ENCODE measurements around the gene HOXD10. TPM values are rescaled to one million over a fixed set of nuclear protein-coding genes. Genes with fewer than 3 reads are reported as not detected.

Gene HOXD10
- polyA plus RNA-seq, 12 donors: 0.33 to 21.6 (median 3.4) TPM; not detected in 3

DNA sequence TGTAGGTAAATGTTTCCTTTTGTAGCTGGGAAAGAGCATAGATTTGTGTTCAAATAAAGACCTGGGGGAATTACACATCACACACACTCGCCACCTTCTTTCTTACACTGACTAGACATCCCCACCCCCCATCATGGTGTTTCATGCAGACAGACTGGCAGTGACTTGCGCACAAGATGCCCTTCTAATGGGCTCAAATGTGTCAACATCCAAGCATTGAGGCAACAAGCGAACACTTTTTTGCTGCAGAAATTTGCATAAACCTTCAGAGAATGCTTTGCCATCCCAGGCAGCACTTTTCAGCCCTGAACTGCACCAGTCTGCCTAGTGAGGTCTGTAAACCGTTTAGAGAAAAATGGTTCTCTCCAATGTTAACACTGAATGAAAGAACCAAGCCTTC is 17.5 kb downstream of the HOXD10 start:
- no peak for DNase-seq

DNA sequence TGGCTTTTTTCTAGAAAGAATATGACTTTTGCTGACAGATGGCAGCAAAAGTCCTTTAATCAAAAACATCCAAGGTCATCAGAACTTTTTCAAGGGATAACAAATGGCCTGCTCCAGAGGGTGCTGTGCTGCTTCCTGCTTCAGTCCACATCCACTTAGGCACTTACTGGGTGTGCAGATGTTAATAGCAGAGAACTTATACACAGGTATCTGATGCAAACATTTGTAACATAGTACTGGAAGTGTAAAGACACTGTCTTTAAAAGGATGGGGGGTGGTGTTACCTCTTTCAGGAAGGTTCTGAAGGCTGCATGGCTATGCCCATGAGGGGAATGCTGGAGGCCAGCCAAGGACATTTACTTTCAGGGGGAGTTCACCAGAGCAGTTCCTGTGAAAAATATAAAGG is 18.5 kb downstream of the HOXD10 start:
- no peak for DNase-seq

DNA sequence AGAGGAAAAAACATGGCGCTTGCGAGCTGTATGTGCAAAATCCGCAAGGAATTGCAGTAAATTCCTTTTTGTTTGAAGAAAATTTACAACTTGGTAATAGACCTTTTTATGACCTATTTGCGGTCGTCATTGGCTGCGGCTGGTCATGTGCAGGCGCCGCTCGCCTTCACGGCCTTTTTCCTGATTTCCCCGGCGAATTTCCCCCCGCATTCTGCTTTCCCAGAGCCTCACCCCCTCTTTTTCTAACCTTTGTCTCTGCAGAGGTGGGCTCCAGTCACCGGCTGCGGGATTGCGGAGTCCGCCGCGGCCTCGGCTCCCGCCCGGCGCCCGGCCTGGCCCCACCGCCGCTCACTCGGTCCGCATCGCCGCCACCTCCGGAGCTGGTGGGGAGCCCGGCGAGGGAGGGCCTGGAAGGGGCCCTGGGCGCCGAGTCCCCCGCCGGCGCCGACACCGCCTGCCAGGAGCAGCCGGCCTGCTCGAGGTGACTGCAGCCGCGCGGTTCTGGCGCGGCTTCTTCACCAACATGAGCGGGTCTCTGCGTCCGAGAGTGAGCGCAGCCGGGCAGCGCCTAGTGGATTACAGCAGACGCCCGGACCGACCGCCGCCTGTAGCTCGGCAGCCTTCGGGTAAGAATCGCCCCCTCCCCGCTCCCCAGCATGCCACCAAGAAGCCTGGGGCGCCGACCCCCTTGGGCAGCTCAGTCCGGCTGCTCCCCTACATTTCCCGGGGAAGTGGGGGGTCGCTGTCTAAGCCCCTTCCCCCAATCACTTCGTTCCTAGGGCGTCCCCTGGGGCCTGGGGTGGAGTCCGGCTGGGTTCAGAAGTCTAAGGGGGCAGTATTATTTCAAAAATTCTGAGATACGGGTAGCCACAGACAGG is 20.0 kb downstream of the HOXD10 start:
- DNase-seq: peak; percentile 77

DNA sequence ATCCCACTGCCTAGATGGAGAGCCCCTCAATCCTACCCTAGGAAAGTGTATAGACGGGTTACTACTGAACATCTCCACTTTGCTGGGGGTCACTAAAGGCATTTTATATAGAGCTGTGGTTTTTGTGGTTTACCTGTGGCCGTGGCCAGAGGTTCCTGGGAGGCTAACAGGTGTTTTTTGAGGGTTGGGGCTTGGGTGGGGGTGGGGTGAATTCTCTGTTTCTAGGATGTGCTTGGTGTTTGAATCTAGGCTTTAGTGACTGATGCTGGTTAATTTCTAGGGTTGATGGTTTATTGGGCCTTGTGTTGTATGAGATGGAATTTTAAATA is 20.6 kb downstream of the HOXD10 start:
- DNase-seq: no peak

DNA sequence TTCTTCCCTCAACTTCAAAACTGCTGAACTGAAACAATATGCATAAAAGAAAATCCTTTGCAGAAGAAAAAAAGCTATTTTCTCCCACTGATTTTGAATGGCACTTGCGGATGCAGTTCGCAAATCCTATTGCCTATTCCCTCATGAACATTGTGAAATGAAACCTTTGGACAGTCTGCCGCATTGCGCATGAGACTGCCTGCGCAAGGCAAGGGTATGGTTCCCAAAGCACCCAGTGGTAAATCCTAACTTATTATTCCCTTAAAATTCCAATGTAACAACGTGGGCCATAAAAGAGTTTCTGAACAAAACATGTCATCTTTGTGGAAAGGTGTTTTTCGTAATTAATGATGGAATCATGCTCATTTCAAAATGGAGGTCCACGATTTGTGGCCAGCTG is 21.3 kb downstream of the HOXD10 start:
- no peak for DNase-seq

DNA sequence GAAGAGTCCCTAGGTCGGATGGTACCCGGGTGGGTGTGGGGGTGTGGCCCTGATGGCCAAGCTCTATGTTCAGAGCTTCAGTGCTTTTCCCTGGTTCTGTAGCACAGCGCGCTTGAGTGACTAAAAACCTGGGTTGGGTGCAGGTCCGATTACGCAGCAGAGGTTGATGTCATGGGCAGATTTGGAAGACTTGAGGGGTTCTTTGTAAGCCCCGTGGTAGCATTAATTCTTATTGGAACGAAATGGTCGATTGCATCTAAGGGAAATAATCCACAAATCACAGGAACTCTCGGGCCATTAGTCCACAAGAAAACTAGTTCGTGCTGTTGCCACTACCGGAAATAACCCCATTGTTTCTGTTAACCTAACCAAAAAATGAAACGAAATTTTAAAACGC is 21.9 kb downstream of the HOXD10 start:
- DNase-seq: no peak

DNA sequence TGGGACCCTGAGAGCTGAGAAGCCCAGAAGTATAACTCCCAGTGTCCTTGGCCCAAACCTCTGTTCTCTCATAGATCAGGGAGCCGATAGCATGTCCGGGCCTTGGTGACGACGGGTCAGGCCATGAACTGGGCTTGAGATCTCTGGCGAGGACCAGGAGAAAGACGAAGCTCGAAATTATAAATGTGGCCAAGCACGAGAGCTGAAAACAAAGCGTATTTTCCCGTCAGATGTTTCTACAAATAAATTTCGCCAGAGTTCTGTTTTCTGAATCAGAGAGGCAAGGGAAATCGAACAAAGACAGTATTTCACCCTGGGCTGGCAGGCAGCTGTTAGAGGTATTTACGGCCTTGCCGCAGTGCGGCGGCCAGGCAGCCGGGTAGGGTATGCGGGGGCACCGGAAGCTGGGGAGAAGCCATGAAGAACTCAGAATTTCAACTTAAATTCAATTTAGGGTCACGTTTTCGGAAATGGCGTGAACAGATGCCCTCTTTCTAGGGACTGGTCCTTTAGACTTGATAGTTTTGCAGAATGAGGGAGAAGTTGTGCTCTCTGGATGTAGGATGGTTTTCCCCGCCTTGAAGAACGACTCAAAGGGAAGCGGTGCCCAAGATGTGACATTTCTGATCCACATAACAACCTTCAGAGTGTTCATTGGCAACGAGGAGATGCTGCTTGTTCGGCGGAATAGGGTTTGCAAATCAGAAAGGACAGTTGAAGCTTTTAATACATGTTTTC is 22.5 kb downstream of the HOXD10 start:
- DNase-seq: no peak

DNA sequence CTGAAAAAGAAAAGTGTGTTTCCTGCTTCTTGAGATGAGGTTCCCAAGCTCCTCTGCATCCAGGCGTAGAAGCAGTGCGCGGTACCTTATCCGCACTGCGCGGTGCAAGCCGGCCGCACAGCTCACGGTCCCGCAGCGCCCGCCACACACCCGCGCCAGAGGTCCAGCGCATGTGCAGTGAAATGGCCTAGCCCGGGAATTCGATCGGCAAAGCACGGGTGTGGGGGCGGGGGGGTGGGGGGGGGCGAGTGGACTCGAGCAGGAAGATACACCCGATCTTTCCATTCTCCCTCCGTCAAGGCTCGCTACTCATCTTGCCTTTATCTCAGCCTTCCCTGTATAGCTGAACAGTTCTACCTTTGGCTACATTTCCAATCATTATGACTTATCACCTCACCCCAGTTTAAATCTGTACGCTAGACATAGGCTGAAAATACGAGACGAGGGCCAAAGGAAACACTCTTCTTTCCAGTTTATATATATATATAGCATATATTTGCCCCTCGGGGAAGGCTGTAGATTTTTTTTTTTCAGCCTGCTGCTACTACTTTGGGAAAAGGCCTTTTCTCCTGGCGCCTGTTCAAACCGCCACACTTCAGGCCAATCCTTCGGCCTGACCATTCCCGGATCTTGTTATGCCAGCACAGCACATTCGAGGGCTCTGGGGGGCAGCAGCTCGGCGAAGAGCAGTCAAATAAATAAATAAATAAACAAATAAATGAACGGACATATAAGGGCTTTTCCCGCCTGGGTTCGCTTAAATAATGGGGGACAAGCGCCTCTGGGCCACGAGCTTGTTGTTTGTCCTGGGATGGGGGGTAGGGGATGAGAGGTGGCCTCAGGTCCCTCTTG is 23.3 kb downstream of the HOXD10 start:
- DNase-seq: no peak

DNA sequence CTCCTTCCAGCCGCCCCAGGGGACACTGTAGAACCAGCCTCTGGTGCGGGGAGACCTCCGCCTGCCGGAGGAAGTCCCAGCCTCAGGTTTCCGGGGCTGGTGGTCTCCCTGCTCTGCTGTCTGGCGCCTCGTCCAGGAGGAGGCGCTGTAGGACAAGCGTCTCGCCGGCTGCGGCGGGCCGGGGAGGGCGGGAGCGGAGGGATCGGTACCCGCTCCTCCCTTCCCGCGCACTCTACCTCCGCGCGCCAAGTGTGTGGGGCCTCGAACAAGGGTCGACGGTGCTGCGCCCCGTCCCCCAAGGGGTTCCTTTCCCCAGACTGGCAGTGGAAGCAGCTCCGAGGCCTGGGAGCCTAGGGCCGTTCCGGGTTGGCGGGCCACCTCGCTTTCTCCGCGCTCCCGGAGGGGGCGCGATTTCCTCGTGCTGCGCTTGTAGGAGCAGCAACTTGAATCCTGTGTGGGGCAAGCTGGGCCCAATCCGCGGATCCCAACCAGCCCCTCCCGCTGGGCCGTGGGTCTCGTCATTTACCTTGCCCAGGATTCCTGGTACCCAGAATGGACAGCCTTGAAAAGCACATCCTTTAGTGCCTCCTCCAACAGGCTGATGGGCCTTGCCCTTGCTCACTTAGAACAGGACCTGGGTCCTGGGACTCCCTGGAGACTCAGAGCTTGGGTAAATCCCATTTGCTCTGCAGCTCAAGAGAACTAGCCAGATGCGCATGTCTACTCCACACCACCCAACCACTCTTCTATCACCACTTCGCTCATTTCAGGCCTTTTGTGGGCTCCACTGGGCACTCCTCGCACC is 24.1 kb downstream of the HOXD10 start:
- DNase-seq: peak; percentile 93

DNA sequence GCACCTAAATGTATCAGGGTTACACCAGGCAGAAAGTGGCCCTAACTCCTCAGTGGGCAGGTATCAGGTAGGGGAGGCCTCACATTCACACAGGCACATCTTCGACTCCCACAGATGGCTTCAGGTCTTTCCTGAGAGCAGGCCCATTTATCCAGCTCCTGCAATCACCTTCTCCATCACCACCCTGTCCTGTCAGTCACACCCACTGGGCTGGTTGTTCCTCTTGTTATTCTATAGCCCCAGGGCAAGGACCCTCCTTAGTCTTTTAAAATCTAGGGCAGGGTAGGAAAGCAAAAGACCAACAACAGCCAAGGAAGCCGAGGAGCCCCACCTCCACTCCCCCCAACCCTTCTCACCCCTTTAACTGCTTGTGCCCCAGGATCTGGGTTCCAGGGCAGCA is 25.7 kb downstream of the HOXD10 start:
- no peak for DNase-seq

DNA sequence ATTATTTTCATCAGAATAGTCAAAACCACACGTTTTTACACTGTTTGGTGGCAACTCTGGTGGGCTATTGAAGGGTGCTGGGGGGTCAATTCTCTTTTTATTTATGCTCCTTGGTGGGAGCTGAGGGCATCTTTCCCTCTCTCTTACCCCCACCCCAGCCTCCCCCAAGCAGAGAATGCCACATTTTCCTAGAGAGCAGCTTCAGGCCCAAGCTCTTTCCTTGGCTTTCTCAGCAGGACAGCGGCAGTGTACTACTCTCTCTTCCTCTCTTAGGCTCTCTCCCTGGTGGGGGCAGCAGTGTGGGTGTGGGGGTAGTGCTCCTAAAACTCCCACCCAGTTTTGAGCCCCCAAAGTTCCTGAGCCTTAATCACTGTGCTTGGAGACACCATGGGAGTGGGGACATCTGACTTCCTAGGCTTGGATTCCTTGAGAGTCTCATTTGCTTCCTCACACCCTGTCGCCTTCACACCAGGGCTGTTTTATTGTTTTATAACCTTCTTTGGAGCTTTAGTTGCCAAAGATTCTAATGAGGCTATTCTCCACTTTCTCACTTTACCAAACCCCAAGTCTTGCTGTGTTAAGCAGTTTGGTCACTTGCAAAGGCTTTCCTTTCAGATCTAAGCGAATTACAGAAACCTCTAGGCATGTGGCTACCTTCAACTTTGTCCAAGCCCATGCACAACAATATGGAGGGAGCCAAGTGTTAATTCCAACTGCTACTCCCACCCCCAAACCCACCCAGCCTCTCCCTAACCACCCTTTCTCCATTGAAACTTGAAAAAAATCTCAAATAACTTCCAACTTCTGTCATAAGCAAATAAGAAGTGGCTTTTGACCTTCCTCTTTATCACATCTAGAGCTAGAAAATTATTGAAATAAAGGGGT is 28.7 kb downstream of the HOXD10 start:
- DNase-seq: no peak

DNA sequence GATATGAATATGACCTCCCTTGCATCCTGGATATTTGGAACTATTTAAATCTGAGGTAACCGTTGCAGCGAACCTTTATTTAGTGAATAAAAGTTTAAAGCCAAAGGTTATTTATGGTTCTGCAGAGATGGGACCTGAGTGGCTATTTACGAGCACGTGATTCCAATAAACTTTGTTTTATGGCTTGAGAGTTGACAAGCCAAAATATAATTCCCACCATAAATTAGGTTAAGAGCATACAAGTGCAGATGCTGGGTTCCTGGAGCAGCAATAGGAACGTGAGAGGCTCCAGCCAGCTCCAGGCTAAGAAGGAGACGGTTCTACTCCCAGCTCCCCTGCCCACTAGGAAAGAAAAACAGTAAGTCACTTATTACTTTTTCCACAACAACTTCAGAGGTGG is 29.5 kb downstream of the HOXD10 start:
- no peak for DNase-seq

DNA sequence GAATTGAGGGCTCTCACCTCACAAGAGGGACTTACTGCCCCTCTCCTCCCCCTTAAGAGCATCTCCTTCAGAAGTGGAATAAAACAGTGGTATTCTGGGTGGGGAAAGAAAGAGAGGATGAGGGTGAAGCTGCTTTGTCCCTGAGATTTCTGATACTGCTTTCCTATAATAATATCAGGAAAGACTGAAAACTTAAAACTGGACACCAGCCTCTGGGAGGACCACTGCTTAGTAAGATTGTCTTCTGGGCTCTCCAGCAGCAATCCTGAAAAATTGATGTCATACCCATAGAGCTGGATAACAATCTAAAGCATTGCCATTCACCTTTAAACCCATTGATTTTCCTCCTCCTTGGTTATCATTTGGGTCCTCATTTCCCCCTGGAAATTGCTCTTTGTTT is 30.1 kb downstream of the HOXD10 start:
- DNase-seq: no peak

DNA sequence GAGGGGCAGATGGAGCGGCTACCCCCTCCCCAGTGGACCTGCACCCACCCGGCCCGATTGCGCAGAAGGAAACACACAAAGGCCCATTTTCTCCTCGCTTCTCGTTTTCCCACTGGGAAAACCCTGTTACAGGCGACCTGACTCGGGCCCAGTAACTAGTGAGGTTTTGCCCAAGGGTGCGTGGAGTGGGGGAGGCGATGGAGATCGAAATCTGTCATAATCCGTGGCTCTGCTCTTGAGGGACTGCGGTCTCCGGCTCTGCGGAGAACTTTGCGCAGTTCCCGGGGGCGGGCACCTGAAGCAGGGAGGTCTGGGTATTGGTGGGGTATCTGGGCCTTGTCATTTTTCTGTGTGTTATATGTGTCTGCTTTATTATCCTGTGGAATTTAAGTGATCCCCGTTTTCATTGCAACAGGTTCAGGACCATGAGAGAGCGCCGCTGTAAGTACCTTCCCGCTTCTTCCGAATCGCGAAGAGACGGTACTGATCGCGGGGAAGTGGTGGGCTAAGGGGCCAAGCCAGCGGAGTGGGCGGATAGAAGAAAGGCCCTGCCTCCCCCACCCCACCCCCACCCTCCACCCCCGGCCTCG is 30.7 kb downstream of the HOXD10 start:
- DNase-seq: no peak

DNA sequence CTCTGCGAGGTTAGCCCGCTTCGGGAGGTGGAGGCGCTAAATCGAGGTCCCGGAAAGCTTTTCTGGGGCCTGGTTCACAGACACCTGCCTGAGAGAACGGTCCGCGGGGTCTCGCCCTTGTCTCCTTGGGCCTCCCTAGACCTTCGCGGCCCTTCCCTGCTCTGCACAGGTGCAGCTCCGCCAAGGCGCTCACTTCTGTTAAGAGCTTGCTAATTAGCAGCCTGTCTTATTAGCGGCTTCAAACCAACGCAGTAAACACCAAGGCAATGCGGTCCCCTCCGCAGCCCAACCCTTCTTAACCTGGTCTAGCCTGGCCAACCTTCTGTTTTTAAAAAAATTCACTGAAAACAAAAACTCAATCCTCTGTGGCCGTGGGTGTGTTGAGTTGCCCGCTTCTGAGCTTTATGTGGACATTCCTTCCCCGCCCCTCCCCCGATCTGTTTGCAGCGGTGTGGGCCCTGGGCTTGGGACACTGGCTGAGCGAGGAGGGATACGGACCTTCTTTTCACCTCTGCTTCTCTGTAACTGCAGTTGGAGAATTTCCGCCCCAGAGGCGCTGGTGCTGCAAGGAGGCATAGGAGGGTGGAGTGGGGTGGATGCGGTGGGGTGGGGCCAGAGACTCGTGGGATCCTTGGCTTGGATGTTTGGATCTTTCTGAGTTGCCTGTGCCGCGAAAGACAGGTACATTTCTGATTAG is 31.4 kb downstream of the HOXD10 start:
- DNase-seq: no peak

DNA sequence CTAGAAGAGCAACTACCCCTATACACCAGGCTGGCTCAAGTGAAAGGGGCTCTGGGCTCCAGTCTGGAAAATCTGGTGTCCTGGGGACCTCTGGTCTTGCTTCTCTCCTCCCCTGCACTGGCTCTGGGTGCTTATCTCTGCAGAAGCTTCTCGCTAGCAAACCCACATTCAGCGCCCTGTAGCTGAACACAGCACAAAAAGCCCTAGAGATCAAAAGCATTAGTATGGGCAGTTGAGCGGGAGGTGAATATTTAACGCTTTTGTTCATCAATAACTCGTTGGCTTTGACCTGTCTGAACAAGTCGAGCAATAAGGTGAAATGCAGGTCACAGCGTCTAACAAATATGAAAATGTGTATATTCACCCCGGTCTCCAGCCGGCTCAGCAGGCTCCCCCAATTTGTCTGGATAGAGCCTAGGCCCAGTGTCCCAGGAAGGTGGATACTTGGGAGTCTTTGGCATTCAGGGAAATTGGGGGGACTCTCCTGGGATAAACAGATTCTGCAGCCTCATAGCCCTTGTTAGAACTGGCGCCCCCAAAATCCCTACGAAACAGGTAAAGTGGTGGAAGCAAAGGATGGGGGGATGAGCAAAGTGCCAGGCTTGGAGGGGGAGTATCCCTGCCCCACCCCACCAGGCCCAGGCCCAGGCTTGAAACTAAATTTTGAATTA is 32.3 kb downstream of the HOXD10 start:
- no peak for DNase-seq

DNA sequence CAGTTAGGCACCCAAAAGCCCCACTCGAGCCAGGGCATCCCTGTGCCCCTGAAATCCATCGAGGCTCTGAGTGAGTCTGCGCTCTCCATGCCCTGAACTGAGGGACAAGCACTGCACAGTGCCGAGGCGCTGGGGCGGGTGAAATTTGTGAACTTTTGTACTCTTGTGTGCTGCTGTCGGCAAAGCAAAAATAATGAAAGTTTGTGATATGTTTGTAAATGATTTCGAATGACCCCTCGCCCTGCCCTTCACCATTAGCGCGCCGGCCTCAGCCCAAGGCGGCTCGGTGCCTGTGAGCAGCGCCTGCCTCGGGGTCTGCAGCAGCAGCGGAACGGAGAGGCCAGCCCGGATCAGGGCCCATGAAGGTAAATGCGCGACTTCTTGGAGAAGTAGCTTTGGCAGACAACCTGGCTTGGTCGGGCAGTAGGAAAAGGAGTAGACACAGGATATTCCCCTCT is 32.9 kb downstream of the HOXD10 start:
- DNase-seq: no peak

DNA sequence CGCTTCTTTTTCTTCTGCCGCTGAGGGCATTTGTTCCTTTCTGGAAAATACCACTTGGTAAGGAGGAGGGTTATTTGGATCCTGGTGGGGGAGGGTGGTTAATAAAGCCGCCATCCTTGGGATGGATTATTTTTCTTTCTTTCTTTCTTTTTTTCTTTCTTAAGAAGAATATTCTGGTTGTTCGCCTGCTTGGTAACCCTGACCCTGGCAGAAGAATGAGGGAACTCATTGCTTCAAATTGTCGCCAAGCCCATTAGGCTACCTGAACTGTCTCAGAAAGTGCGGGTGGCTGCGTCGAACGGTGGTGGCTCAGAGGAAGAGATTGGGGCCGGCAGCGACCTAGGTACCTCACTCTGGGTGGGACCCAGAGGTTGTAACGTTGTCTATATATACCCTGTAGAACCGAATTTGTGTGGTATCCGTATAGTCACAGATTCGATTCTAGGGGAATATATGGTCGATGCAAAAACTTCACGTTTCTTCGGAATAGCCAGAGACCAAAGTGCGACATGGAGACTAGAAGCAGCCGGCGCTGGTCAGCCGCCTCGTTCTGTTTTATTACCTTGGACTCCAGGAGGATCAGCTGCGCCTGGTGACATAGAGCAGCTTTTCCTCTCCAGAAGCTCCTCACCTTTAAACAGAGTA is 33.5 kb downstream of the HOXD10 start:
- DNase-seq: no peak

All from muscle of arm (tissue), 12 donors.